IMR-90 (cell line): ENCODE results near the gene PLXDC1.

Experiments
- BHLHE40 ChIP-seq: fragments of 150-350 bp; IDR thresholded peaks from 2 replicates; pipeline ENCODE4 v1.6.1; 2016; ENCODE audit warnings: mild to moderate bottlenecking, low read depth, low read length
- MAZ ChIP-seq: IDR thresholded peaks from 2 replicates; pipeline ENCODE4 v1.6.1; 2012; ENCODE audit warnings: low read depth, mild to moderate bottlenecking, low read length, improper control_type of control experiment, moderate library complexity, borderline replicate concordance
- MXI1 ChIP-seq: IDR thresholded peaks from 2 replicates; pipeline ENCODE4 v1.6.1; 2012; ENCODE audit warnings: low read depth, mild to moderate bottlenecking, low read length, moderate library complexity, borderline replicate concordance
- USF2 ChIP-seq: fragments of 150-350 bp; IDR thresholded peaks from 2 replicates; pipeline ENCODE4 v1.6.1; 2017; ENCODE audit warnings: mild to moderate bottlenecking, antibody characterized with exemption, low read length, low read depth
- TF ChIP-seq, protein P1 (sequence below): conservative IDR thresholded peaks from 2 replicates; pipeline ENCODE4 v1.5.1; 2012; ENCODE audit warnings: mild to moderate bottlenecking, low read depth, low read length, improper control_type of control experiment

DNA sequence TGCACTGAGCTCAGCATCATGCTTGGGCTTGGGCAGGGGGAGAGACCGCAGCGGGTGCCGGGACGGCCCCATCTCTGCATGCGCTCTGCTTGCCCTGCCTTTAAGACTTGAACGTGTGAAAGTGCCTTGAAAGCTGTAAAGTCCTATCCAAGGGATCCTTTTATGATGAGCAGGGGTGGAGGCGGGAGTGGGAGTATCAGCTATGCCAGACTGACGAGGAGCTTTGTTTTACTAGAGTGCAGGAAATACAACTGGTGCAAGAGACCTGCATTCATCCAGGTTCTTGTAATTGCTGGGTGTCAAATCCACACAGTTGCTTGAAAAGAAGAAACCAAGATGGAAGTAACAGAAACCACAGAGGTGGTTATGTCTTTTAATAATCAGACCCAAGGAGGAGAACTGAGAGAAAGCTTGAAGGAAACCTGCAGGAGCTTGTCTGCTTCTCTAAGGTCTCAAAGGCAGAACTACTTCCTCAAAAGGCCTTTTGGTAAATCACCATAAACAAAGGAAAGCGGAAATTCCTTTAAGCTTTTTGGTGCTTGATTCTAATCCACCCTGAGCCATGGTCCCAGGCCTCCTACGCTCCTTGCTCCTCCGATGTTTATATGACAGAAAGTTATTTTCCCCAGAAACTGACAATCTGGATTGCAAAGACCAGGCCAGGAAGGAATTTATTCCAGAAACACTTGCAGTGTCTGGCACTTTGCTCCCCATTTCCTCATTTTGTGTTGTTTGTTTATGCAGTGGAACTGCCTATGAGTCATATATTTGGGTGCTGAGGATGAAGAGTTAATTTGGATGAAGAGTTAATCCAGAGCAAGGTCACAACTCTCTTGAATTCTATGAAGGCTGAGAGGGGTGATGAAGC lies 132.9 kb downstream of the PLXDC1 start:
- TF ChIP-seq, protein P1, sequence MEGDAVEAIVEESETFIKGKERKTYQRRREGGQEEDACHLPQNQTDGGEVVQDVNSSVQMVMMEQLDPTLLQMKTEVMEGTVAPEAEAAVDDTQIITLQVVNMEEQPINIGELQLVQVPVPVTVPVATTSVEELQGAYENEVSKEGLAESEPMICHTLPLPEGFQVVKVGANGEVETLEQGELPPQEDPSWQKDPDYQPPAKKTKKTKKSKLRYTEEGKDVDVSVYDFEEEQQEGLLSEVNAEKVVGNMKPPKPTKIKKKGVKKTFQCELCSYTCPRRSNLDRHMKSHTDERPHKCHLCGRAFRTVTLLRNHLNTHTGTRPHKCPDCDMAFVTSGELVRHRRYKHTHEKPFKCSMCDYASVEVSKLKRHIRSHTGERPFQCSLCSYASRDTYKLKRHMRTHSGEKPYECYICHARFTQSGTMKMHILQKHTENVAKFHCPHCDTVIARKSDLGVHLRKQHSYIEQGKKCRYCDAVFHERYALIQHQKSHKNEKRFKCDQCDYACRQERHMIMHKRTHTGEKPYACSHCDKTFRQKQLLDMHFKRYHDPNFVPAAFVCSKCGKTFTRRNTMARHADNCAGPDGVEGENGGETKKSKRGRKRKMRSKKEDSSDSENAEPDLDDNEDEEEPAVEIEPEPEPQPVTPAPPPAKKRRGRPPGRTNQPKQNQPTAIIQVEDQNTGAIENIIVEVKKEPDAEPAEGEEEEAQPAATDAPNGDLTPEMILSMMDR = no peak
- TF ChIP-seq USF2 (no peak), BHLHE40 (no peak), MAZ (no peak), MXI1 (no peak)
